Measurements from ENCODE around the gene IGSF22.

IGSF22 gene

GRCh38 chr11:18726040-18726439, at the start of gene IGSF22:
TSS of gene IGSF22 (minus strand) at chr11:18726188. CDS start at chr11:18724236, 1,952 bp downstream.
- no peak for DNase-seq

GRCh38 chr11:18774801-18775200, 48.8 kb upstream of the IGSF22 start:
- no peak for DNase-seq

GRCh38 chr11:18773681-18774080, 47.7 kb upstream of the IGSF22 start:
- DNase-seq: no peak

DNA sequence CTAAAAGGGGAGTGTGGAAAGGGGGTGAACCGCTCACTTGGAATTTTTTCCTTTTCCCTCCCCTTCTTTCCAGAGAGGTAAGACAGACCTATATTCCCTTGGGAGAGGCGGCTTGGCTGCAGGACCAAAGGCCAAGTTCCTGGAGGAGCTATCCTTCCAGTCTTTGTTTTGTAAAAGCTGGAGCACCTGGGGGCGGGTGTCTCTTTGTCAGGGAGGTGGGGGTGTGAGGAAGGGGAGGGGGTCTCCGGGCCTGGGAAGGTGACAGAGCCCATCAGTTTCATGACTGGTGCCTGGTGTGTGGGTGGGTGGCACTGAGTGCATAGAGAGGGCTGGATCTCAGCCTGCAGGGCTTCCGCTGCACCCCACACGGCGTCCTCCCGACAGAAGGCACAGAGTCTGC, 47.1 kb upstream of the IGSF22 start:
- DNase-seq: no peak

- DNase-seq: no peak
Observed at GRCh38 chr11:18772211-18772610, 46.2 kb upstream of the IGSF22 start.

GRCh38 chr11:18771266-18772035, 45.5 kb upstream of the IGSF22 start:
- DNase-seq: no peak

- DNase-seq: no peak
Observed at GRCh38 chr11:18770479-18771125, 44.6 kb upstream of the IGSF22 start.

- DNase-seq: no peak
Observed at GRCh38 chr11:18769802-18770456, 43.9 kb upstream of the IGSF22 start.

DNA sequence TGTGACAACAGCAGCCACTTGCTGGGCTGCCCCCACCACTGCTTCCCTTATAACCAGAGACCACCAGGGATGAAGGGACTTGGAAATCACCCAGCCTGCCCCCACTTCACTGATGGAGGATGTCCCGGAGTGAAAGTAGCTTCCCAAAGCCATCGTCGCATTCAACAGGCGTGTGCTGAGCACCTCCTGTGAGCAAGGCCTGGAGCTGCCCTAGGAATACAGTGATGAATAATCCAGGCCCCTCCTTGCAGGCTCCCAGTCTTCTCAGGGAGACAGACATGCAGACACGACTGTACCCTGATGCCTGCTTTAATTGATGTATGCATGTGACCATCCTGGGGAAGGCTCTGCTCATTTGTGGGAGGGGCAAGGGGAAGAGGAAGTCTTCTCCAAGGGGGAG, 43.0 kb upstream of the IGSF22 start:
- no peak for DNase-seq

DNA sequence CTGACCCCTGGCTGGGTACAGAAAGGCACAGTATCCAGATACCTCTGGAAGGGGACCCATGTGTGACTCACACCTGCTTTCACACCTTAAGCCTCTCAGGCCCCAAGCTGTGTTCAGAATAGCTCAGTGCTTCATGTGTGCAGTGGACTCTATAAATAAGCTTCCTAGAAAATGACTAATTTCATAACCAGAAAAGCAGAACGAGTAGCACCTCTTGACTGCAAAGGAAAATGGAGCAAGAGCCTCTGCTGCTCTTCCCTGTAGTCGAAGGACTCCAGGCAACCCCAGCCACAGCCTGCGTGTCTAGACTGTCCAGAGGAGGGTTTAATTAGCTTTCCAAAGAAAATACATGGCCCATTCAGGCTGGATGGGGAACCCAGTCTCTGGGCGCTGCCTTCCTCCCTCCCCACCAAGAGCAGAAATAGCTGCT, 42.5 kb upstream of the IGSF22 start:
- DNase-seq: no peak

DNA sequence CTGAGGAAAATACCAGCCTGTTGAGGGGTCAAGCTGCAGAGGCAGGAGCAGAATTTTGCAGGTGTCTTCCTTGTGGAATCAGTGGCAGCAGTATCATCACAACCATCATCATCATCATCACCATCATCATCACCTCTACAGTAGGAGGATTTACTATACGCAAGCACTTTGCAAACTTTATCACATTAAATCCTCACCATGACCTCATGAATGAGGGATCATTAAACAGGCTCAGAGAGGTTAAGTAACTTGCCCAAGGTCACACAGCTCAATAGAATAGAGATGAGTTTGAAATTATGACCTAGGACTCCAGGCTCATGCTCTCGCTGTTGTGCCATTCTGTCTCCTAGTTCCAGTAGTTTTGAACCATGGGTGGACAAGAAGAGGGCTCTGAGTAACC, 40.0 kb upstream of the IGSF22 start:
- DNase-seq: no peak

DNA sequence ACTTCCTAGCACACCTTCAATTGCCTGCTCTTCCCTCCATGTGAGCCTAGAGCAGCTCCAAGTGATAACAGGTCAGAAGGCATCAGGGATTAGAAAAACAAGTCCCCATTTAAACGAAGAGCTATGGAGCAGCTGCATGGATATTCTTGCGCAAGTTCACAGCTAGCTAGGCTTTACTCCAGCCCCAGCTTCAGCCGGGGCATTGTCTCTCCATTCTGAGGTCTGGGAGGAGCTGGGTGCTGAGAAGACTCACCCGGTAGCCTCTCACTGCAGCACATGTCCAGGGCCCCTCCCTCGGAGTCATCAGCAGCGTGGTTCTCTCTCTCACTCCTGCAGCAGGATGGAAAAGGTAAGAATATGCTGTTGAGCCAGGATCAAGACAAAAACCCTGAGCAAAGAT, 39.6 kb upstream of the IGSF22 start:
- DNase-seq: no peak

DNA sequence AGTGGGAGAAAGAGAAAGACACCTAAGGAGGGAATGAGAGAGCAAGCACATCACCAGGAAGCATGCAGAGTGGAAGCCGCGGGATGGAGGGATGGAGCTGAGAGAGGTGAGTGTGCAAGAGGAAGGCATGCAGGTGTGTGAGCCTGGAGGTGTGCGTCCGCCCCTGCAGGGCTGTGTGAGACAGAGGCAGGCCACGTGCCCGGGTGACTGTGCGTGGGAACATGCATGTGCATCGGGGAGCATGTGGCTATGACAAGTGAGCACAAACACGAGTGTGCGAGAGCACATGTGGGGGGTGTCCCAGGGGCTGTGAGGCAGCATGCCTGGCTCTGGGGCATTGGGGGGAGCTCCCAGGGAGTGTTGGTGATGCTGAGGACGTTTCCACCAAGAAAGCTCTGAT, 35.8 kb upstream of the IGSF22 start:
- DNase-seq: no peak

GRCh38 chr11:18761144-18761543, 35.2 kb upstream of the IGSF22 start:
- no peak for DNase-seq

DNA sequence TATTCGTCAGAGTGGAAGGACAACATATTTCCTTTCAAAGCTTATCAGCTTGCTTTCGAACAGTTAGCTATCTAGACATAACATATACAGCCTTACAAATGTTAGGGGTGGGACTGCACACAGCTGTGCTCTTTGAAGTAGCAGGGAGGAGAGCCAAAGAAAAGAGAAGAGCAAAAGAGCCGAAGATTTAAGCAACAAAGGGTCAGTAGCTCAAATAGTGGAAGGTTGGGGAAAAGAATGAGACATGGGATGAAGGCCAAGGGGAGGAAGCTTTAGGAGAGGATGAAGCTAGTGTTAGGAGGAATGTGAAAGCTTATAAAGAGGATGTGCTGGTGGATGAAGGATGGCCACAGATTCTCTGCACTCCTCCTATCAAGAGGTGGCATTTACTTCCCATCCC, 31.8 kb upstream of the IGSF22 start:
- no peak for DNase-seq

- DNase-seq: no peak
Observed at GRCh38 chr11:18756889-18757288, 30.9 kb upstream of the IGSF22 start.

DNA sequence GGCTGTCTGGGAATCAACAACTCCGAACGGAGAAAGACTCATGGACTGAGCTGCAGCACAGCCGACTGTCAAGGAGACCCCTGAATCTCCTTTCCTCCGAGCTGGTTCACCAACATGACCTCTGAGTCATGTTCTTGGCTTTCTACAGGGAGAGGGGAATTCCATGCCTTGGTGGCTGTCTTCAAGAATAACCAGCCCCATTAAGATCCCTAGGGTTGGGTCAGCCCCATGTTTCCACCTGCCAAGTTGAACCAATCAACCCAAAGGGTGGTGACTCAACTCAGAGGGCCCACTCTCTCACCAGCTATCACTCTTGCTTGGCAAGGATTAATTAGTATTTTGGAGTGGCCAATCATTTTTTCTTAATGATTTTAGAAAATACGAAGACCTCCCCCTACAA, 28.3 kb upstream of the IGSF22 start:
- no peak for DNase-seq

- DNase-seq: no peak
Observed at GRCh38 chr11:18752502-18752901, 26.5 kb upstream of the IGSF22 start.

DNA sequence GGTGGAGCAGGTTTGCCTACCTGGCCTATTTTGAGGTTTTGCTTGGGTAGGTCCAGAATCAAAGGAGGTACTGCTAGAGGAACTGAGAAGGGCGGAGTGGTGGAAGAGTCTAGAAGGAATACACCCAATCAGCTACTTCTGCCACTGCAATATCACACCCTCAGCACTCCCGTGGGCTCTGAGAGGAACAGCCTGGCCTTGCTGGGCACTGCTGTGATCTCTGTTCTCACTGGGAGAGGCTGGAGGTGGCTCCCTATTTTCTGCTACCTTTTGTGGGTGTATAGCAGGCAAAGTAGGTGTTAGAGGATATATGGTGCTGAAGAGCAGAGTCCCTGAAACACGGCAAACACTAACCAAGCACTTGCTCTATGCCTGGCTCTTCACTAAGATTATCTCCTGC, 25.0 kb upstream of the IGSF22 start:
- DNase-seq: no peak

DNA sequence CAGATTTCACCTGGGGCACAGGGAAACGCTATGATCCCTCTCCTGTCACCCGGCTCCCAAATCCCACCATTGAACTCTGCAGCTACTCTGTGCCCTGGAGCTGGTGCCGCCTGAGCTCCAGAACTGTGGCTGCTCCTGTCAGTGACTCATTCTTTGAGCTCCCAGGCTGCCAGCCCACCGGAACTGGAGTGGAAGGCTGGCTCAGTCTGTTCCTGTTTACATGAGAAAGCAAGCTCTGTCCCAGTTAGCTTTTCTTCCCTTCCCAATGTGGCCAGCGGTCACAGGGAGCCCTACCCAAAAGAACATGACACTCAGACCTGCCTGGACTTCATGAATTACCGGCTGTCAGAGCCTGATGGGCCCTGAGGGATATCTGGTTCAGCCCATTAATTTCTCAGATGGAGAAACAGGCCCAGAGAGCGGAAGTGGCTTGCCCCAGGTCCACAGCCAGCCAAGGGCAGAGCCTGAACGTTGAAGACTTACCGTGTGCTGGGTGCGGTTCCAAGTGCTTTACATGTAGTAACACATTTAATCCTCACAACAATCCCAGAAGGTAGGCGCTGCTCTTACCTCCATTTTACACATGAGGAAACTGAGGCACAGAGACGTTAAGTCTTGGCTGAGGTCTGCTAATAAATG, 23.8 kb upstream of the IGSF22 start:
- no peak for DNase-seq

GRCh38 chr11:18748766-18749365, 22.9 kb upstream of the IGSF22 start:
- no peak for DNase-seq

DNA sequence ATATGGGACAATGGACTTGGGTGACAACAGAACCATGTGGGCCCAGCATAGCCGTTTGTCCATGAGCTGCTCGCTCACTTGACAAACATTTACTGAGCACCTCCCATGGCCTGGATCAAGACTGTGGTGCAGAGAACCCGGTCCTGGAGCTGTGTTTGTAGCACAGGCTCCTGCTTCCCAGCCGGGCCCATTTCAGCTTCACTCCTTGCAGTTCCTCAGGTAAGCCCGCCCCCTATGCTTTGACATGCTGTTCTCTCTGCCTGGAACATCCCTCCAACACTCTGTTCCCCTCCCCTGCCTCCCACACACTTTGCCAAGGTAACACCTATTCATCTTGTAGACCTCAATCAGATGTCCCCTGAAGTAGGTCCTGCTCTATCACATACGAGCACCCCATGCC, 19.3 kb upstream of the IGSF22 start:
- DNase-seq: no peak

DNA sequence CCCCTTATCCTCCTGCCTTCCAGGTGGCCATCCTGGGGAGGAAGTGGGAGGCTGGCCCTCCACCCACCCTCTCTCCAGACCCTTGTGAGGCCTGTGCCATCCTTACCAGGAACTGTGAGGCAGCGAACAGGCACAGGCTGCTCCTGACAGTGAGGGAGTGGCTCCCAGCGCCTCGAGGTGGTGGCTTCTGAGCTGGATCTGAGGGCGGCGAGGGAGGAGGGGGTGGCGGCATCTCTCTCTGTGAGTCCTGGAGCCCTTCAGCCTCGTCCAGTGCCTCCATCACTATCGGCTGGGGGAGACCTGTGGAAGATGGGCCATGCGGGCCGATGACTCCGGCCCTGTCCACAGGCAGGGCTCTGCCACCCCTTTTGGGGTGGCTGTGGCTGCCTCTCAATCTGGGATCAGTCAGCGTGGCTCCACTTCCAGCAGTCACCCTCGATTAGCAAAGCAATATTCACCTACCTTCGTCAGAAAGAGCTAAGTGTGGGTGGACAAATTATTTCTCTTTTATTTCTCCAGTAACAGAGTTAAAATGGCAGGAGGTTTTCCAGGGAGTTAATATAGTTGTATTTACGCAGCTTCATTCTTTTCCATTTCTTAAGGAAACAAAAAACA, 18.0 kb upstream of the IGSF22 start:
- no peak for DNase-seq
